Vagina (tissue), 2 donors: ENCODE data around the gene MAD1L1.

Experiments used
- CTCF ChIP-seq, 3 experiments: fragments of 450-650 bp in 2 of 3; fragments of 200-600 bp in 1 of 3; sonication (generic) in 1 of 3; IDR thresholded peaks; one replicate each; pipeline ENCODE4 v1.5.1; 2017 to 2019; ENCODE audit warnings: antibody characterized with exemption in 3 of 3, mild to moderate bottlenecking in 2 of 3, moderate library complexity in 2 of 3
- POLR2AphosphoS5 ChIP-seq, 2 donors: sonication (generic); formaldehyde crosslinking; IDR thresholded peaks; one replicate each; pipeline ENCODE4 v1.9.0; 2017; ENCODE audit warnings: antibody characterized with exemption in 2 of 2, mild to moderate bottlenecking in 2 of 2, low read depth in 1 of 2; ENCODE audit not compliant: insufficient read depth in 1 of 2

GRCh38 chr7:2019711-2020511 lies 212.8 kb downstream of the MAD1L1 start:
- TF ChIP-seq POLR2AphosphoS5 (IDR thresholded peaks at IDR 0.05; ENCODE audit: insufficient read depth in 1 of 2, low read depth in 1 of 2) (peak; percentile 56 to 78), CTCF (IDR thresholded peaks at IDR 0.05) (no peak)
